Measurements from ENCODE around the gene DSTYK. TPM values are rescaled to one million over a fixed set of nuclear protein-coding genes. Genes with fewer than 3 reads are reported as not detected.
A peak's percentile ranks its signal among the peaks of the same experiment; 100 is the strongest.

The DSTYK gene
- total RNA-seq, 1 donor from 2014 or later, result 15.4 TPM

- Mint-ChIP-seq H3K27me3 (ENCODE audit: low read depth, unreplicated experiment) (peaks cover 5% of the 10 kb centered on the region), H3K9me3 (ENCODE audit: unreplicated experiment) (no peaks in the 10 kb centered on the region), H3K4me1 (ENCODE audit: low read depth, unreplicated experiment) (peaks cover 39% of the 10 kb centered on the region), H3K4me3 (ENCODE audit: unreplicated experiment) (no peak overlapping the region), H3K36me3 (ENCODE audit: low read depth, unreplicated experiment) (peaks cover 3% of the 10 kb centered on the region), H3K27ac (ENCODE audit: unreplicated experiment) (peak overlapping the region; percentile 14)
- TF ChIP-seq CTCF (IDR thresholded peaks at IDR 0.05; ENCODE audit: insufficient read depth, low read depth, low read length), result no peak
- TF ChIP-seq EZH2 (IDR thresholded peaks at IDR 0.05; ENCODE audit: insufficient read depth, low read length), result no peak
- H3K79me2 ChIP-seq (ENCODE audit: insufficient read depth, low read length), result no peaks in the 10 kb centered on the region
- peak overlapping the region; percentile 61 for H3K9ac ChIP-seq (ENCODE audit: low read length)
- peak overlapping the region; percentile 82 for H3K27ac ChIP-seq (ENCODE audit: low read depth, low read length)
- DNase-seq (ENCODE audit: low read depth) (peak; percentile 60), FAIRE-seq (no peak)
- no peaks in the 10 kb centered on the region for H3K36me3 ChIP-seq (ENCODE audit: insufficient read depth, low read length)
- peak overlapping the region; percentile 48 for H3K4me2 ChIP-seq (ENCODE audit: low read length)
- H3K27me3 ChIP-seq (ENCODE audit: insufficient read depth, low read length), result no peaks in the 10 kb centered on the region
- peaks cover 36% of the 10 kb centered on the region for H3K4me1 ChIP-seq (ENCODE audit: insufficient read depth, low read length)
- H3K4me3 ChIP-seq (ENCODE audit: insufficient read depth, low read depth, low read length), result no peak overlapping the region
- H2AFZ ChIP-seq (ENCODE audit: low read depth, low read length), result peak overlapping the region; percentile 42
- no peaks in the 10 kb centered on the region for H3K9me3 ChIP-seq (ENCODE audit: insufficient read depth, low read depth, low read length)
- no peaks in the 10 kb centered on the region for H4K20me1 ChIP-seq (ENCODE audit: insufficient read depth, low read length)
These were observed 47.2 kb upstream of the DSTYK start for GRCh38 chr1:205258719-205259118.

GRCh38 chr1:205258261-205258691, 46.8 kb upstream of the DSTYK start:
- no peaks in the 10 kb centered on the region for H3K27me3 ChIP-seq (ENCODE audit: insufficient read depth, low read length)
- no peaks in the 10 kb centered on the region for H4K20me1 ChIP-seq (ENCODE audit: insufficient read depth, low read length)
- Mint-ChIP-seq H3K27me3 (ENCODE audit: low read depth, unreplicated experiment) (peaks cover 5% of the 10 kb centered on the region), H3K27ac (ENCODE audit: unreplicated experiment) (peak overlapping the region; percentile 14), H3K4me1 (ENCODE audit: low read depth, unreplicated experiment) (peaks cover 35% of the 10 kb centered on the region), H3K9me3 (ENCODE audit: unreplicated experiment) (no peaks in the 10 kb centered on the region), H3K36me3 (ENCODE audit: low read depth, unreplicated experiment) (peaks cover 3% of the 10 kb centered on the region), H3K4me3 (ENCODE audit: unreplicated experiment) (no peak overlapping the region)
- peak overlapping the region; percentile 42 for H2AFZ ChIP-seq (ENCODE audit: low read depth, low read length)
- peak overlapping the region; percentile 61 for H3K9ac ChIP-seq (ENCODE audit: low read length)
- H3K27ac ChIP-seq (ENCODE audit: low read depth, low read length), result peak overlapping the region; percentile 82
- H3K4me3 ChIP-seq (ENCODE audit: insufficient read depth, low read depth, low read length), result no peak overlapping the region
- peak; percentile 10 for DNase-seq (ENCODE audit: low read depth)
- peak overlapping the region; percentile 48 for H3K4me2 ChIP-seq (ENCODE audit: low read length)
- TF ChIP-seq CTCF (IDR thresholded peaks at IDR 0.05; ENCODE audit: insufficient read depth, low read depth, low read length), result no peak
- no peak for TF ChIP-seq EZH2 (IDR thresholded peaks at IDR 0.05; ENCODE audit: insufficient read depth, low read length)
- no peaks in the 10 kb centered on the region for H3K9me3 ChIP-seq (ENCODE audit: insufficient read depth, low read depth, low read length)
- no peaks in the 10 kb centered on the region for H3K79me2 ChIP-seq (ENCODE audit: insufficient read depth, low read length)
- no peaks in the 10 kb centered on the region for H3K36me3 ChIP-seq (ENCODE audit: insufficient read depth, low read length)
- FAIRE-seq, result no peak
- peaks cover 31% of the 10 kb centered on the region for H3K4me1 ChIP-seq (ENCODE audit: insufficient read depth, low read length)

- Mint-ChIP-seq H3K27me3 (ENCODE audit: low read depth, unreplicated experiment) (peaks cover 5% of the 10 kb centered on the region), H3K9me3 (ENCODE audit: unreplicated experiment) (no peaks in the 10 kb centered on the region), H3K27ac (ENCODE audit: unreplicated experiment) (no peak overlapping the region), H3K36me3 (ENCODE audit: low read depth, unreplicated experiment) (peaks cover 3% of the 10 kb centered on the region), H3K4me1 (ENCODE audit: low read depth, unreplicated experiment) (peaks cover 30% of the 10 kb centered on the region), H3K4me3 (ENCODE audit: unreplicated experiment) (no peak overlapping the region)
- Histone ChIP-seq H3K9me3 (ENCODE audit: insufficient read depth, low read depth, low read length) (no peaks in the 10 kb centered on the region), H3K36me3 (ENCODE audit: insufficient read depth, low read length) (no peaks in the 10 kb centered on the region), H3K27me3 (ENCODE audit: insufficient read depth, low read length) (no peaks in the 10 kb centered on the region), H3K9ac (ENCODE audit: low read length) (no peak overlapping the region), H2AFZ (ENCODE audit: low read depth, low read length) (no peak overlapping the region), H3K27ac (ENCODE audit: low read depth, low read length) (no peak overlapping the region), H4K20me1 (ENCODE audit: insufficient read depth, low read length) (no peaks in the 10 kb centered on the region), H3K4me2 (ENCODE audit: low read length) (no peak overlapping the region), H3K4me3 (ENCODE audit: insufficient read depth, low read depth, low read length) (no peak overlapping the region), H3K4me1 (ENCODE audit: insufficient read depth, low read length) (peaks cover 27% of the 10 kb centered on the region), H3K79me2 (ENCODE audit: insufficient read depth, low read length) (no peaks in the 10 kb centered on the region)
- no peak for TF ChIP-seq CTCF (IDR thresholded peaks at IDR 0.05; ENCODE audit: insufficient read depth, low read depth, low read length)
- no peak for TF ChIP-seq EZH2 (IDR thresholded peaks at IDR 0.05; ENCODE audit: insufficient read depth, low read length)
- FAIRE-seq, result no peak
- DNase-seq (ENCODE audit: low read depth), result no peak
These were observed 46.2 kb upstream of the DSTYK start for GRCh38 chr1:205257735-205258134.

All from astrocyte (in vitro differentiated cells and primary cell).